HepG2 (cell line): ENCODE results near the gene KAZALD1. TPM values are rescaled to one million over a fixed set of nuclear protein-coding genes. Genes with fewer than 3 reads are reported as not detected.
A peak's percentile ranks its signal among the peaks of the same experiment; 100 is the strongest.

Experiments used
- GTF3A ChIP-seq: sonication (generic); formaldehyde crosslinking; conservative IDR thresholded peaks from 2 replicates; pipeline ENCODE4 v1.4.0; 2020; ENCODE audit warnings: mild to moderate bottlenecking, missing genetic modification reagents
- HOXD1 ChIP-seq: sonication (generic); formaldehyde crosslinking; IDR thresholded peaks from 2 replicates; pipeline ENCODE4 v1.5.0; 2020; ENCODE audit warnings: missing genetic modification reagents
- MIXL1 ChIP-seq: IDR thresholded peaks from 2 replicates; pipeline ENCODE4 v1.6.1; 2016
- SMYD3 ChIP-seq: sonication (generic); formaldehyde crosslinking; IDR thresholded peaks from 2 replicates; pipeline ENCODE4 v1.8.1; 2023; ENCODE audit warnings: mild to moderate bottlenecking, missing genetic modification reagents
- TGIF2 ChIP-seq: IDR thresholded peaks from 2 replicates; pipeline ENCODE4 v1.6.1; 2016; ENCODE audit warnings: control low read depth, missing compliant biosample characterization
- ZBTB33 ChIP-seq: sonication (generic); formaldehyde crosslinking; IDR thresholded peaks from 2 replicates; pipeline ENCODE4 v1.4.0; 2020; ENCODE audit warnings: missing genetic modification reagents
- ZBTB37 ChIP-seq: sonication (generic); formaldehyde crosslinking; IDR thresholded peaks from 2 replicates; pipeline ENCODE4 v1.4.0; 2020; ENCODE audit warnings: mild to moderate bottlenecking, missing genetic modification reagents
- ZBTB42 ChIP-seq: sonication (generic); formaldehyde crosslinking; IDR thresholded peaks from 2 replicates; pipeline ENCODE4 v1.5.0; 2020; ENCODE audit warnings: mild to moderate bottlenecking, missing genetic modification reagents
- ZEB1 ChIP-seq: IDR thresholded peaks from 2 replicates; pipeline ENCODE4 v1.6.1; 2012; ENCODE audit warnings: mild to moderate bottlenecking, low read depth, inconsistent platforms; ENCODE audit not compliant: insufficient replicate concordance
- ZMYM3 ChIP-seq: sonication (generic); formaldehyde crosslinking; IDR thresholded peaks from 2 replicates; pipeline ENCODE4 v1.5.1; 2020; ENCODE audit warnings: mild to moderate bottlenecking, missing genetic modification reagents
- ZNF235 ChIP-seq: sonication (generic); formaldehyde crosslinking; IDR thresholded peaks from 2 replicates; pipeline ENCODE4 v1.8.1; 2023; ENCODE audit warnings: mild to moderate bottlenecking, missing genetic modification reagents, borderline replicate concordance
- ZNF446 ChIP-seq: sonication (generic); formaldehyde crosslinking; IDR thresholded peaks from 2 replicates; pipeline ENCODE4 v1.5.0; 2020; ENCODE audit warnings: mild to moderate bottlenecking, missing genetic modification reagents
- ZNF816 ChIP-seq: sonication (generic); formaldehyde crosslinking; IDR thresholded peaks from 2 replicates; pipeline ENCODE4 v1.8.0; 2022; ENCODE audit warnings: missing genetic modification reagents, mild to moderate bottlenecking, borderline replicate concordance
- polyA plus RNA-seq, 8 experiments: library from polyadenylated mRNA; depleted of rRNA in 3 of 8; stranded (reverse) in 7 of 8; unstranded in 1 of 8; fragments of >200 nt; fragmentation: Illumina TruSeq in 4 of 8; extraction: Trizol in 4 of 8; gene quantifications; 2 replicates each; pipeline versions ENCODE4 v1.2.1 to v1.2.3, GENCODE V29; 2011 to 2016; ENCODE audit warnings: low read depth in 4 of 8, missing spikeins in 1 of 8, mixed read lengths in 1 of 8; ENCODE audit not compliant: insufficient read depth in 1 of 8
- total RNA-seq, 5 experiments: library from RNA; depleted of rRNA; stranded (reverse); fragments of >200 nt; fragmentation: Illumina TruSeq; extraction: Trizol; gene quantifications; 2 replicates each; pipeline ENCODE4 v1.2.3, GENCODE V29; 2016; ENCODE audit warnings: low read depth in 1 of 5
- TF ChIP-seq, protein P1 (sequence below): sonication (generic); formaldehyde crosslinking; IDR thresholded peaks from 2 replicates; pipeline ENCODE4 v1.4.0; 2020; ENCODE audit warnings: mild to moderate bottlenecking, missing genetic modification reagents
- TF ChIP-seq, protein P2 (sequence below): IDR thresholded peaks from 2 replicates; pipeline ENCODE4 v1.6.1; 2016; ENCODE audit warnings: low read depth

The KAZALD1 gene
- total and polyA plus RNA-seq, 2 of the 13 experiments (the other 11 are each of a cell fraction or from before 2014, with no cell fraction given), result 16.7 to 27.7 TPM

GRCh38 chr10:101018600-101019439 is 43.0 kb upstream of the KAZALD1 start (continued):
- TF ChIP-seq ZBTB37 (CRISPR knock-in tag) (peak; percentile 62; the same call in 1 of the 2 replicates), HOXD1 (CRISPR knock-in tag) (no peak), ZEB1 (no peak), MIXL1 (CRISPR knock-in tag) (peak; percentile 62; the same call in 1 of the 2 replicates), ZMYM3 (CRISPR knock-in tag) (peak; percentile 26; the same call in 1 of the 2 replicates), ZNF446 (no peak), ZBTB33 (CRISPR knock-in tag) (0 out of 2 replicates have a peak, but pooled peaks have one; percentile 10), GTF3A (CRISPR knock-in tag) (no peak), TGIF2 (CRISPR knock-in tag) (peak; percentile 60), SMYD3 (CRISPR knock-in tag) (0 out of 2 replicates have a peak, but pooled peaks have one; percentile 44), ZNF816 (CRISPR knock-in tag) (no peak), ZBTB42 (no peak), ZNF235 (CRISPR knock-in tag) (0 out of 2 replicates have a peak, but pooled peaks have one; percentile 84)
- TF ChIP-seq, protein P1, sequence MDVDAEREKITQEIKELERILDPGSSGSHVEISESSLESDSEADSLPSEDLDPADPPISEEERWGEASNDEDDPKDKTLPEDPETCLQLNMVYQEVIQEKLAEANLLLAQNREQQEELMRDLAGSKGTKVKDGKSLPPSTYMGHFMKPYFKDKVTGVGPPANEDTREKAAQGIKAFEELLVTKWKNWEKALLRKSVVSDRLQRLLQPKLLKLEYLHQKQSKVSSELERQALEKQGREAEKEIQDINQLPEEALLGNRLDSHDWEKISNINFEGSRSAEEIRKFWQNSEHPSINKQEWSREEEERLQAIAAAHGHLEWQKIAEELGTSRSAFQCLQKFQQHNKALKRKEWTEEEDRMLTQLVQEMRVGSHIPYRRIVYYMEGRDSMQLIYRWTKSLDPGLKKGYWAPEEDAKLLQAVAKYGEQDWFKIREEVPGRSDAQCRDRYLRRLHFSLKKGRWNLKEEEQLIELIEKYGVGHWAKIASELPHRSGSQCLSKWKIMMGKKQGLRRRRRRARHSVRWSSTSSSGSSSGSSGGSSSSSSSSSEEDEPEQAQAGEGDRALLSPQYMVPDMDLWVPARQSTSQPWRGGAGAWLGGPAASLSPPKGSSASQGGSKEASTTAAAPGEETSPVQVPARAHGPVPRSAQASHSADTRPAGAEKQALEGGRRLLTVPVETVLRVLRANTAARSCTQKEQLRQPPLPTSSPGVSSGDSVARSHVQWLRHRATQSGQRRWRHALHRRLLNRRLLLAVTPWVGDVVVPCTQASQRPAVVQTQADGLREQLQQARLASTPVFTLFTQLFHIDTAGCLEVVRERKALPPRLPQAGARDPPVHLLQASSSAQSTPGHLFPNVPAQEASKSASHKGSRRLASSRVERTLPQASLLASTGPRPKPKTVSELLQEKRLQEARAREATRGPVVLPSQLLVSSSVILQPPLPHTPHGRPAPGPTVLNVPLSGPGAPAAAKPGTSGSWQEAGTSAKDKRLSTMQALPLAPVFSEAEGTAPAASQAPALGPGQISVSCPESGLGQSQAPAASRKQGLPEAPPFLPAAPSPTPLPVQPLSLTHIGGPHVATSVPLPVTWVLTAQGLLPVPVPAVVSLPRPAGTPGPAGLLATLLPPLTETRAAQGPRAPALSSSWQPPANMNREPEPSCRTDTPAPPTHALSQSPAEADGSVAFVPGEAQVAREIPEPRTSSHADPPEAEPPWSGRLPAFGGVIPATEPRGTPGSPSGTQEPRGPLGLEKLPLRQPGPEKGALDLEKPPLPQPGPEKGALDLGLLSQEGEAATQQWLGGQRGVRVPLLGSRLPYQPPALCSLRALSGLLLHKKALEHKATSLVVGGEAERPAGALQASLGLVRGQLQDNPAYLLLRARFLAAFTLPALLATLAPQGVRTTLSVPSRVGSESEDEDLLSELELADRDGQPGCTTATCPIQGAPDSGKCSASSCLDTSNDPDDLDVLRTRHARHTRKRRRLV, result peak; percentile 76; the same call in 1 of the 2 replicates
- TF ChIP-seq, protein P2, sequence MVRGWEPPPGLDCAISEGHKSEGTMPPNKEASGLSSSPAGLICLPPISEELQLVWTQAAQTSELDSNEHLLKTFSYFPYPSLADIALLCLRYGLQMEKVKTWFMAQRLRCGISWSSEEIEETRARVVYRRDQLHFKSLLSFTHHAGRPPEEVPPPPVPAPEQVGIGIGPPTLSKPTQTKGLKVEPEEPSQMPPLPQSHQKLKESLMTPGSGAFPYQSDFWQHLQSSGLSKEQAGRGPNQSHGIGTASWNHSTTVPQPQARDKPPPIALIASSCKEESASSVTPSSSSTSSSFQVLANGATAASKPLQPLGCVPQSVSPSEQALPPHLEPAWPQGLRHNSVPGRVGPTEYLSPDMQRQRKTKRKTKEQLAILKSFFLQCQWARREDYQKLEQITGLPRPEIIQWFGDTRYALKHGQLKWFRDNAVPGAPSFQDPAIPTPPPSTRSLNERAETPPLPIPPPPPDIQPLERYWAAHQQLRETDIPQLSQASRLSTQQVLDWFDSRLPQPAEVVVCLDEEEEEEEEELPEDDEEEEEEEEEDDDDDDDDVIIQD (CRISPR knock-in tag), result no peak
